Measurements from ENCODE around the gene PRPF40B. TPM values are rescaled to one million over a fixed set of nuclear protein-coding genes. Genes with fewer than 3 reads are reported as not detected.

The PRPF40B gene
- total and polyA plus RNA-seq, 2 of the 13 experiments (the other 11 are each of a cell fraction or from before 2014, with no cell fraction given) = 5.0 to 7.8 TPM

- TF ChIP-seq PHF20 (CRISPR knock-in tag; IDR thresholded peaks at IDR 0.05) (peak; percentile 70; the same call in 1 of the 2 replicates), ZNF720 (CRISPR knock-in tag; IDR thresholded peaks at IDR 0.05) (no peak), ZNF547 (CRISPR knock-in tag; IDR thresholded peaks at IDR 0.05) (peak; percentile 84), ATAD3A (CRISPR knock-in tag; IDR thresholded peaks at IDR 0.05) (no peak), FOXP4 (CRISPR knock-in tag; IDR thresholded peaks at IDR 0.05) (0 out of 2 replicates have a peak, but pooled peaks have one; percentile 27), ZNF878 (CRISPR knock-in tag; IDR thresholded peaks at IDR 0.05) (no peak), ZFX (CRISPR knock-in tag; IDR thresholded peaks at IDR 0.05; ENCODE audit: low read depth) (peak; percentile 98), ZFYVE20 (CRISPR knock-in tag; IDR thresholded peaks at IDR 0.05; ENCODE audit: borderline replicate concordance, low read depth) (no peak), KMT2A (CRISPR knock-in tag; IDR thresholded peaks at IDR 0.05) (0 out of 2 replicates have a peak, but pooled peaks have one; percentile 28), NR2C2 (CRISPR knock-in tag; IDR thresholded peaks at IDR 0.05; ENCODE audit: borderline replicate concordance) (peak; percentile 26; the same call in 1 of the 2 replicates), ADNP (CRISPR knock-in tag; IDR thresholded peaks at IDR 0.05) (no peak), TFAP4 (IDR thresholded peaks at IDR 0.05; ENCODE audit: borderline replicate concordance, low read depth) (no peak), REXO4 (CRISPR knock-in tag; IDR thresholded peaks at IDR 0.05; ENCODE audit: borderline replicate concordance) (no peak), ZNF687 (CRISPR knock-in tag; IDR thresholded peaks at IDR 0.05) (peak; percentile 100)
- TF ChIP-seq, protein P1, sequence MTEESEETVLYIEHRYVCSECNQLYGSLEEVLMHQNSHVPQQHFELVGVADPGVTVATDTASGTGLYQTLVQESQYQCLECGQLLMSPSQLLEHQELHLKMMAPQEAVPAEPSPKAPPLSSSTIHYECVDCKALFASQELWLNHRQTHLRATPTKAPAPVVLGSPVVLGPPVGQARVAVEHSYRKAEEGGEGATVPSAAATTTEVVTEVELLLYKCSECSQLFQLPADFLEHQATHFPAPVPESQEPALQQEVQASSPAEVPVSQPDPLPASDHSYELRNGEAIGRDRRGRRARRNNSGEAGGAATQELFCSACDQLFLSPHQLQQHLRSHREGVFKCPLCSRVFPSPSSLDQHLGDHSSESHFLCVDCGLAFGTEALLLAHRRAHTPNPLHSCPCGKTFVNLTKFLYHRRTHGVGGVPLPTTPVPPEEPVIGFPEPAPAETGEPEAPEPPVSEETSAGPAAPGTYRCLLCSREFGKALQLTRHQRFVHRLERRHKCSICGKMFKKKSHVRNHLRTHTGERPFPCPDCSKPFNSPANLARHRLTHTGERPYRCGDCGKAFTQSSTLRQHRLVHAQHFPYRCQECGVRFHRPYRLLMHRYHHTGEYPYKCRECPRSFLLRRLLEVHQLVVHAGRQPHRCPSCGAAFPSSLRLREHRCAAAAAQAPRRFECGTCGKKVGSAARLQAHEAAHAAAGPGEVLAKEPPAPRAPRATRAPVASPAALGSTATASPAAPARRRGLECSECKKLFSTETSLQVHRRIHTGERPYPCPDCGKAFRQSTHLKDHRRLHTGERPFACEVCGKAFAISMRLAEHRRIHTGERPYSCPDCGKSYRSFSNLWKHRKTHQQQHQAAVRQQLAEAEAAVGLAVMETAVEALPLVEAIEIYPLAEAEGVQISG (CRISPR knock-in tag; IDR thresholded peaks at IDR 0.05) = 0 out of 2 replicates have a peak, but pooled peaks have one; percentile 31
- TF ChIP-seq, protein P2, sequence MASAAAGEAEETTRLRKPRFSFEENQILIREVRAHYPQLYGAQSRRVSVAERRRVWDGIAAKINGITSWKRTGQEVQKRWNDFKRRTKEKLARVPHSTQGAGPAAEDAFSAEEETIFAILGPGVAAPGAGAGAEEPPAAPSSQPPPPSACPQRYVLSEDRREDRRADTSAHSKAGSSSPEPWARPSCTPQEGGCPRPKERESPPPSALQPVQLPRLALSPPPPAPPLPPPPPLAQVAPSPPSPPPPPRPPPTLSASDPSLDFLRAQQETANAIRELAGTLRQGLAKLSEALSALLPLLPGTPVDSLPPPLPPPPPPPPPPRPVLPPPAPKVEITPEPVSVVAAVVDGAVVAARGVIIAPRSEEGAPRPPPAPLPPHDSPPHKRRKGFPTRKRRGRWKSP (CRISPR knock-in tag; IDR thresholded peaks at IDR 0.05) = no peak
- TF ChIP-seq, protein P3, sequence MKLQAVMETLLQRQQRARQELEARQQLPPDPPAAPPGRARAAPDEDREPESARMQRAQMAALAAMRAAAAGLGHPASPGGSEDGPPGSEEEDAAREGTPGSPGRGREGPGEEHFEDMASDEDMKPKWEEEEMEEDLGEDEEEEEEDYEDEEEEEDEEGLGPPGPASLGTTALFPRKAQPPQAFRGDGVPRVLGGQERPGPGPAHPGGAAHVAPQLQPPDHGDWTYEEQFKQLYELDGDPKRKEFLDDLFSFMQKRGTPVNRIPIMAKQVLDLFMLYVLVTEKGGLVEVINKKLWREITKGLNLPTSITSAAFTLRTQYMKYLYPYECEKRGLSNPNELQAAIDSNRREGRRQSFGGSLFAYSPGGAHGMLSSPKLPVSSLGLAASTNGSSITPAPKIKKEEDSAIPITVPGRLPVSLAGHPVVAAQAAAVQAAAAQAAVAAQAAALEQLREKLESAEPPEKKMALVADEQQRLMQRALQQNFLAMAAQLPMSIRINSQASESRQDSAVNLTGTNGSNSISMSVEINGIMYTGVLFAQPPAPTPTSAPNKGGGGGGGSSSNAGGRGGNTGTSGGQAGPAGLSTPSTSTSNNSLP (IDR thresholded peaks at IDR 0.05; ENCODE audit: low read depth, low read length) = no peak
Observed at GRCh38 chr12:49642370-49642802, 19.0 kb downstream of the PRPF40B start (continued).

All from HepG2 (cell line).